SK-N-SH (cell line): ENCODE results near the gene AQP1.

Experiments
- CTCF ChIP-seq: fragments of 200-600 bp; sonication (generic); IDR thresholded peaks from 2 replicates; pipeline ENCODE4 v1.6.1; 2017; ENCODE audit warnings: antibody characterized with exemption, mild to moderate bottlenecking, moderate library complexity
- EP300 ChIP-seq, 2 experiments: IDR thresholded peaks; 2 replicates each; pipeline versions ENCODE4 v1.4.0 to v1.6.1; 2012; ENCODE audit warnings: borderline replicate concordance in 1 of 2, low read depth in 1 of 2, low read length in 1 of 2
- MAX ChIP-seq: IDR thresholded peaks from 2 replicates; pipeline ENCODE4 v1.4.0; 2012; ENCODE audit warnings: low read depth
- POLR2AphosphoS5 ChIP-seq: IDR thresholded peaks from 2 replicates; pipeline ENCODE4 v1.6.1; 2012; ENCODE audit warnings: low read depth, low read length
- USF2 ChIP-seq: fragments of 150-350 bp; IDR thresholded peaks from 2 replicates; pipeline ENCODE4 v1.6.1; 2017; ENCODE audit warnings: antibody characterized with exemption, low read length, low read depth, borderline replicate concordance

GRCh38 chr7:30901856-30902255 lies 9.8 kb upstream of the AQP1 start:
- no peak for TF ChIP-seq CTCF
- no peak for TF ChIP-seq USF2
- no peak for TF ChIP-seq MAX
- TF ChIP-seq EP300 (IDR thresholded peaks at IDR 0.05; ENCODE audit: borderline replicate concordance in 1 of 2, low read depth in 1 of 2, low read length in 1 of 2), result no peak
- no peak for TF ChIP-seq POLR2AphosphoS5
